TTC549 (cell line): Measurements from ENCODE around the gene NXN.
"Not testable (repeated sequence)": the region's sequence is repeated elsewhere in the genome, so short reads cannot be mapped to it uniquely, and the experiment has no call there.

ENCODE experiments used
- FAIRE-seq: peaks from 2 replicates; lab custom pipeline; 2012; peaks lifted over from hg19 to GRCh38; lab: Jason Lieb, UNC

NXN gene

GRCh38 chr17:862582-862981 is 117.0 kb downstream of the NXN start:
- FAIRE-seq: no peak

- no peak for FAIRE-seq
These were observed 118.2 kb downstream of the NXN start for GRCh38 chr17:861364-861763.

GRCh38 chr17:860805-861204 is 118.8 kb downstream of the NXN start:
- FAIRE-seq: no peak

- FAIRE-seq: no peak
These were observed 119.8 kb downstream of the NXN start for GRCh38 chr17:859824-860195.

- FAIRE-seq: no peak
These were observed 120.3 kb downstream of the NXN start for GRCh38 chr17:859061-859823.

- no peak for FAIRE-seq
These were observed 123.4 kb downstream of the NXN start for GRCh38 chr17:856149-856548.

GRCh38 chr17:855569-855968 is 124.0 kb downstream of the NXN start:
- FAIRE-seq: no peak

- not testable (repeated sequence) for FAIRE-seq
These were observed 126.7 kb downstream of the NXN start for GRCh38 chr17:852850-853249.

- FAIRE-seq: no peak
These were observed 127.2 kb downstream of the NXN start for GRCh38 chr17:852349-852748.

- no peak for FAIRE-seq
These were observed 127.7 kb downstream of the NXN start for GRCh38 chr17:851924-852323.

GRCh38 chr17:850851-851763 is 128.5 kb downstream of the NXN start:
- no peak for FAIRE-seq

GRCh38 chr17:850086-850850 is 129.3 kb downstream of the NXN start:
- FAIRE-seq: no peak

GRCh38 chr17:848402-848801 is 131.2 kb downstream of the NXN start:
- FAIRE-seq: no peak

GRCh38 chr17:846901-847843 is 132.4 kb downstream of the NXN start:
- no peak for FAIRE-seq

- FAIRE-seq: no peak
These were observed 138.3 kb downstream of the NXN start for GRCh38 chr17:841313-841712.

GRCh38 chr17:838486-838885 is 141.1 kb downstream of the NXN start:
- FAIRE-seq: no peak

- FAIRE-seq: no peak
These were observed 143.4 kb downstream of the NXN start for GRCh38 chr17:836151-836550.

GRCh38 chr17:835721-836120 is 143.9 kb downstream of the NXN start:
- not testable (repeated sequence) for FAIRE-seq

GRCh38 chr17:835263-835662 is 144.3 kb downstream of the NXN start:
- FAIRE-seq: no peak

- FAIRE-seq: no peak
These were observed 145.4 kb downstream of the NXN start for GRCh38 chr17:834136-834535.

- FAIRE-seq: no peak
These were observed 148.6 kb downstream of the NXN start for GRCh38 chr17:830950-831349.

- no peak for FAIRE-seq
These were observed 149.2 kb downstream of the NXN start for GRCh38 chr17:830381-830780.
